ENCODE results near the gene CDH2. TPM values are rescaled to one million over a fixed set of nuclear protein-coding genes. Genes with fewer than 3 reads are reported as not detected.

Gene CDH2
- polyA plus RNA-seq, 1 donor (not counting 4 experiments of a cell fraction or from before 2014, with no cell fraction given) = 0.46 TPM

DNA sequence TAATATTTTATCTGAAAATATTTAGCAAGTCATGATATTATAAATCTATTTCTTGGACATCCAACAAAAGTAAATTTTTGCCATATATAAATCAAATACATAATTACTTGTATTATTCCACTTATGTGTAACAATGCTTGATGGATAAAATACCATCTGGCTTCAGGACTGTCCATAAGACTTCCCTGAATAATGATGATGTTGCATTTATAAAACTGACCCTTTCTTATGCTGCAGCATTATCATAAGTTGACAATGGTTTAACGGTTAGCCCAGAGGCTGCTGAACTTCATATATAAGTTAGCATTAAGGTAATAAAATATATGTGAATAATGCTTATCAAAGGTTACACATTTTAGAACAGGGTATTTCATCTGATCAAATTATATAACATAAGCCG, 95.4 kb downstream of the CDH2 start:
- no peak overlapping the region for H2AFZ ChIP-seq (ENCODE audit: control insufficient read depth, low read length)
- H4K20me1 ChIP-seq (ENCODE audit: control insufficient read depth, extremely low read depth, insufficient read depth, low read length) = no peaks in the 10 kb centered on the region
- H3K9me3 ChIP-seq (ENCODE audit: control insufficient read depth, low read depth, low read length) = no peaks in the 10 kb centered on the region
- dilution Hi-C loops (cut with MboI; ENCODE audit: extremely low pct_ligation_motif_present, low sequenced_read_pairs) = no loop called here
- H3K79me2 ChIP-seq (ENCODE audit: control insufficient read depth, insufficient read depth, low read length) = no peaks in the 10 kb centered on the region
- H3K27me3 ChIP-seq (ENCODE audit: control insufficient read depth, extremely low read depth, insufficient read depth, low read length) = no peaks in the 10 kb centered on the region
- H3K36me3 ChIP-seq (ENCODE audit: control insufficient read depth in 2 of 2, extremely low read depth in 1 of 2, insufficient read depth in 2 of 2, low read length in 2 of 2) = no peaks in the 10 kb centered on the region
- no peak overlapping the region for H3K27ac ChIP-seq (ENCODE audit: control insufficient read depth, insufficient read depth, low read length)
- DNase-seq (ENCODE audit: low read depth, low spot score) = no peak
- no peak overlapping the region for H3K4me2 ChIP-seq (ENCODE audit: control insufficient read depth, extremely low read depth, insufficient read depth, low read depth, low read length)
- no peak overlapping the region for H3K9ac ChIP-seq (ENCODE audit: control insufficient read depth, extremely low read depth, insufficient read depth, low read length)
- TF ChIP-seq, protein P1, sequence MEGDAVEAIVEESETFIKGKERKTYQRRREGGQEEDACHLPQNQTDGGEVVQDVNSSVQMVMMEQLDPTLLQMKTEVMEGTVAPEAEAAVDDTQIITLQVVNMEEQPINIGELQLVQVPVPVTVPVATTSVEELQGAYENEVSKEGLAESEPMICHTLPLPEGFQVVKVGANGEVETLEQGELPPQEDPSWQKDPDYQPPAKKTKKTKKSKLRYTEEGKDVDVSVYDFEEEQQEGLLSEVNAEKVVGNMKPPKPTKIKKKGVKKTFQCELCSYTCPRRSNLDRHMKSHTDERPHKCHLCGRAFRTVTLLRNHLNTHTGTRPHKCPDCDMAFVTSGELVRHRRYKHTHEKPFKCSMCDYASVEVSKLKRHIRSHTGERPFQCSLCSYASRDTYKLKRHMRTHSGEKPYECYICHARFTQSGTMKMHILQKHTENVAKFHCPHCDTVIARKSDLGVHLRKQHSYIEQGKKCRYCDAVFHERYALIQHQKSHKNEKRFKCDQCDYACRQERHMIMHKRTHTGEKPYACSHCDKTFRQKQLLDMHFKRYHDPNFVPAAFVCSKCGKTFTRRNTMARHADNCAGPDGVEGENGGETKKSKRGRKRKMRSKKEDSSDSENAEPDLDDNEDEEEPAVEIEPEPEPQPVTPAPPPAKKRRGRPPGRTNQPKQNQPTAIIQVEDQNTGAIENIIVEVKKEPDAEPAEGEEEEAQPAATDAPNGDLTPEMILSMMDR (optimal IDR thresholded peaks at IDR 0.05 in 1 of 3, IDR thresholded peaks at IDR 0.05 in 1 of 3, conservative IDR thresholded peaks at IDR 0.05 in 1 of 3; ENCODE audit: extremely low read depth in 1 of 3, insufficient read depth in 2 of 3, low read length in 3 of 3) = no peak
- TF ChIP-seq EZH2 (IDR thresholded peaks at IDR 0.05; ENCODE audit: low read length) = no peak
- H3K4me3 ChIP-seq (ENCODE audit: control insufficient read depth in 2 of 3, extremely low read depth in 1 of 3, insufficient read depth in 2 of 3, low read depth in 1 of 3, low read length in 3 of 3) = no peak overlapping the region
- no peaks in the 10 kb centered on the region for H3K4me1 ChIP-seq (ENCODE audit: control insufficient read depth, extremely low read depth, insufficient read depth, low read length)
- FAIRE-seq = no peak
- no peaks in the 10 kb centered on the region for H3K9me1 ChIP-seq (ENCODE audit: control insufficient read depth, extremely low read depth, insufficient read depth, low read length)

DNA sequence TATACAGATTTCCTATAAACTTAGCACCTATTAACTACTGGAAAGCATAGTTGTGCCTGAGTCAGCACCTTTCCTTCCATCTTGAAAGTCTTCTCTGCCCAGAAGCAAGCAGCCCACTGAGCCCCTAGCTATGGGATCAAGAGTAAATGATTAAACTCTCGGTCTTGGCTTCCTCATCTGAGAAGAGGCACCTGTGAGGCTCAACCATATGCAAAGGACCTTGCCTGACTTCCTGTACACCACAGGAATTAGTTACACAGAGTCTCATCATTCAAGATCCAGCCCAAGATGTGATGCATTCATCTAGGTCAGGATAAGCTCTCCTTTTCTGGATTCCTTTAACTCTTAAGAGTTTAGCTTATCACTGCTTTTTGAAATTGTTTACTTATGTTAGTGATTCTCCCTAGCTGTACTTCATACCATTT, 96.0 kb downstream of the CDH2 start:
- DNase-seq (ENCODE audit: low read depth, low spot score) (no peak), FAIRE-seq (peak; percentile 48)
- Histone ChIP-seq H3K79me2 (ENCODE audit: control insufficient read depth, insufficient read depth, low read length) (no peaks in the 10 kb centered on the region), H4K20me1 (ENCODE audit: control insufficient read depth, extremely low read depth, insufficient read depth, low read length) (no peaks in the 10 kb centered on the region), H3K9ac (ENCODE audit: control insufficient read depth, extremely low read depth, insufficient read depth, low read length) (no peak overlapping the region), H3K4me2 (ENCODE audit: control insufficient read depth, extremely low read depth, insufficient read depth, low read depth, low read length) (no peak overlapping the region), H3K9me3 (ENCODE audit: control insufficient read depth, low read depth, low read length) (no peaks in the 10 kb centered on the region), H3K27ac (ENCODE audit: control insufficient read depth, insufficient read depth, low read length) (no peak overlapping the region), H3K27me3 (ENCODE audit: control insufficient read depth, extremely low read depth, insufficient read depth, low read length) (no peaks in the 10 kb centered on the region), H3K9me1 (ENCODE audit: control insufficient read depth, extremely low read depth, insufficient read depth, low read length) (no peaks in the 10 kb centered on the region), H3K36me3 (ENCODE audit: control insufficient read depth in 2 of 2, extremely low read depth in 1 of 2, insufficient read depth in 2 of 2, low read length in 2 of 2) (no peaks in the 10 kb centered on the region), H3K4me3 (ENCODE audit: control insufficient read depth in 2 of 3, extremely low read depth in 1 of 3, insufficient read depth in 2 of 3, low read depth in 1 of 3, low read length in 3 of 3) (no peak overlapping the region), H3K4me1 (ENCODE audit: control insufficient read depth, extremely low read depth, insufficient read depth, low read length) (no peaks in the 10 kb centered on the region), H2AFZ (ENCODE audit: control insufficient read depth, low read length) (no peak overlapping the region)
- TF ChIP-seq, protein P1 (optimal IDR thresholded peaks at IDR 0.05 in 1 of 3, IDR thresholded peaks at IDR 0.05 in 1 of 3, conservative IDR thresholded peaks at IDR 0.05 in 1 of 3; ENCODE audit: extremely low read depth in 1 of 3, insufficient read depth in 2 of 3, low read length in 3 of 3) = no peak
- no peak for TF ChIP-seq EZH2 (IDR thresholded peaks at IDR 0.05; ENCODE audit: low read length)
- dilution Hi-C loops (cut with MboI; ENCODE audit: extremely low pct_ligation_motif_present, low sequenced_read_pairs) = no loop called here

Data from keratinocyte (primary cell).